ENCODE results near the gene GRM8. TPM values are rescaled to one million over a fixed set of nuclear protein-coding genes. Genes with fewer than 3 reads are reported as not detected.

Gene GRM8
- total RNA-seq, 1 experiment from 2014 or later, result 1.8 TPM

- H3K4me2 ChIP-seq (ENCODE audit: insufficient read depth, insufficient read length, low read length), result no peak overlapping the region
- no peak overlapping the region for H3K18ac ChIP-seq (ENCODE audit: insufficient read length, low read depth, low read length)
- no peak overlapping the region for H2BK120ac ChIP-seq (ENCODE audit: low read depth, low read length, poor library complexity, severe bottlenecking)
- no peaks in the 10 kb centered on the region for H3K36me3 Mint-ChIP-seq (ENCODE audit: insufficient read depth in 1 of 3, low read depth in 3 of 3)
- H3K79me1 ChIP-seq (ENCODE audit: insufficient read depth, low read depth, low read length, poor library complexity, severe bottlenecking), result no peaks in the 10 kb centered on the region
- H3K27me3 Mint-ChIP-seq (ENCODE audit: low read depth), result no peaks in the 10 kb centered on the region
- H2BK12ac ChIP-seq (ENCODE audit: insufficient read length, low read depth, low read length), result no peak overlapping the region
- H3K9ac ChIP-seq (ENCODE audit: extremely low read depth, insufficient read length, low read length), result no peak overlapping the region
- no peaks in the 10 kb centered on the region for H3K23me2 ChIP-seq (ENCODE audit: insufficient read length, low read depth, low read length, poor library complexity, severe bottlenecking)
- no peak overlapping the region for H3K4me3 Mint-ChIP-seq
- H3K23ac ChIP-seq (ENCODE audit: insufficient read length, low read depth, low read length), result no peak overlapping the region
- H3K27ac ChIP-seq (ENCODE audit: insufficient read length, low read depth, low read length), result no peak overlapping the region
- no peak for DNase-seq
- H3K4ac ChIP-seq (ENCODE audit: low read depth, low read length), result no peak overlapping the region
- no peaks in the 10 kb centered on the region for H3K27me3 ChIP-seq (ENCODE audit: insufficient read depth, low read length)
- no peaks in the 10 kb centered on the region for H3K9me3 ChIP-seq (ENCODE audit: control insufficient read depth, low read depth, low read length)
- H2BK5ac ChIP-seq (ENCODE audit: insufficient read length, low read length), result no peak overlapping the region
- no peak overlapping the region for H4K91ac ChIP-seq (ENCODE audit: insufficient read length, low read depth, low read length)
- H3K27ac Mint-ChIP-seq, result no peak overlapping the region
- H2BK20ac ChIP-seq (ENCODE audit: low read depth, low read length, poor library complexity, severe bottlenecking), result no peak overlapping the region
- no peaks in the 10 kb centered on the region for H3K4me1 ChIP-seq (ENCODE audit: insufficient read depth, low read length)
- no peaks in the 10 kb centered on the region for H3K79me2 ChIP-seq (ENCODE audit: insufficient read depth, low read length)
- H4K20me1 ChIP-seq (ENCODE audit: control insufficient read depth, insufficient read depth, insufficient read length), result no peaks in the 10 kb centered on the region
- no peak overlapping the region for H4K8ac ChIP-seq (replicated peaks; ENCODE audit: insufficient read length, low read depth, low read length)
- peaks cover 0 to 7% of the 10 kb centered on the region in 2 experiments; a peak in 4 of 5 replicates for H3K9me3 Mint-ChIP-seq
- no peak overlapping the region for H2BK15ac ChIP-seq (ENCODE audit: low read depth, low read length)
- no peak overlapping the region for H3T11ph ChIP-seq (ENCODE audit: low read length)
- H2AFZ ChIP-seq (ENCODE audit: low read length), result no peak overlapping the region
- H2AK5ac ChIP-seq (ENCODE audit: insufficient read length, low read length), result no peak overlapping the region
- no peak overlapping the region for H3K56ac ChIP-seq (ENCODE audit: insufficient read length, low read depth, low read length)
- H4K5ac ChIP-seq (ENCODE audit: insufficient read length, low read depth, low read length), result no peak overlapping the region
- no peak overlapping the region for H3K14ac ChIP-seq (ENCODE audit: insufficient read depth, low read length)
- TF ChIP-seq CTCF (conservative IDR thresholded peaks at IDR 0.05), result no peak
- no peaks in the 10 kb centered on the region for H3K4me1 Mint-ChIP-seq
These were observed 407.4 kb downstream of the GRM8 start for GRCh38 chr7:126845331-126845730.

Data from H9 (cell line).